HG02938 (cell line): ENCODE data around the gene USP24.
A peak's percentile ranks its signal among the peaks of the same experiment; 100 is the strongest.

Source experiments
- ATAC-seq: cut with Tn5 transposase; IDR thresholded peaks from one replicate; pipeline ENCODE4 v1.9.1; 2021; ENCODE audit warnings: mild to moderate bottlenecking, moderate library complexity; ENCODE audit not compliant: unreplicated experiment

USP24 gene

DNA sequence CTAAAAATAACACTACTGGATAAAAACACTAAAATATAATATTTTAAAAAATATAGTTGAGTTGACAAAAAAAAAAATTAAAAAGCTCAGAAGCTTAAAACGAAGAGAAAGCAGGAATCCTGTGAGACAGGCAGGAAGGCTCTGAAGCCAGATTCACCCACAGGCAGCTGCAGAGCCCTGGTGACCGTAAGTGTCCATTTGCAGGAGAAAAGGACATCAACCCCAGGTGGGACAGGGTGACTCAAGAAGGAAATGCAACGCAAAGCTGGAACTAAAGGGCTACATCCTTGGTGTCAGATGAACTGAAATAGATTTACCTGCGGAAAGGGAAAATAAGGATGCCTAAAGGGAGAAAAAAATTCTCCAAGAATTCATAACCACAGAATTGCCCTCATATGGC lies 46.8 kb downstream of the USP24 start:
- ATAC-seq = no peak

DNA sequence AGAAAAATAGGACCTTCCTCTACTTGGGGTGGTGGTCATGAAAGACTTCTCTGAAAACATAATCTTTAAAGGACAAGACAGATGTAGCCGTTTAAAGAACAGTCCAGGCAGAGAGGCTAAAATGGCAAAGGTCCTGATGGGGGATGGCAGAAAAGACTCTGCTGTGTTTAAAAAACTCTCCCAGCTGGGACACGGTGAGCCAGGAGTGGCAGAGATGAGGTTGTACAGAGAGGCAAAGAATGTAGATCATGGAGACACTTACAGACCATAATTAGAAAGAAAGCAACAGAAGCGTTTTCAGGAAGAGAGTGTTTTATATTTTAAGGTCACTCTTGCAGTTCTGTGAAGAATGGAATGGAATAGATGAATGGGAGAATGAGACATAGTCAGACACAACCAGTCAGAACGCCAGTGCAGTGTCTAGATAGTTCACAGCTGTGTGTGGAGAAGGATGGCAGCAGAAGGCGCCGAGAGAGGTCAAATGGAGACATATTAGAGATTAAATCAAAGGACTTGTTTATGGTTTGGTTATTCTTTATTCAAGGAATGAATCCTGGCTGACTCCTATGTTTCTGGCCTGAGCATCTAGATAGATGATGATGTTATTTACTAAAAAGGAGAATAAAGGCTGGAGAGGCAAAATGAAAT lies 47.8 kb downstream of the USP24 start:
- ATAC-seq = no peak

GRCh38 chr1:55164906-55165305 lies 50.3 kb downstream of the USP24 start:
- ATAC-seq = no peak

DNA sequence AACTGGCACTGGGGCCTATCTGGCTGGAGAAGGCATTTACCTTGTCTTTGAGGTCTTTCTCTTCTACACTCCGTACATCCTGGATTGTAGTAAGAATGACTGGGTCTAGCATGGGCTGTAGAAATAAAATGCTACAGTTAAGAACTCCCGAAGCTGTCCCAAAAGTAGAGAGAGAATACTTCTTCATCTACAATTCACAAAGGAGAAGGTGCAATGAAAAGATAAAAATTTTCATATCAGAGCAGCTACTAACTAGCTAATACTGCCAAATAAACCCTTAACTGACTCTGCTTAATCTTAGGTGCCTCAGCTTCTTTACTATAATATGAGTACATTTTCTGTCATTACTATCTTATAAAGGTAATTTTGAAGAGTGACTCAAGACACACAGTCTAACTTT lies 55.6 kb downstream of the USP24 start:
- no peak for ATAC-seq

DNA sequence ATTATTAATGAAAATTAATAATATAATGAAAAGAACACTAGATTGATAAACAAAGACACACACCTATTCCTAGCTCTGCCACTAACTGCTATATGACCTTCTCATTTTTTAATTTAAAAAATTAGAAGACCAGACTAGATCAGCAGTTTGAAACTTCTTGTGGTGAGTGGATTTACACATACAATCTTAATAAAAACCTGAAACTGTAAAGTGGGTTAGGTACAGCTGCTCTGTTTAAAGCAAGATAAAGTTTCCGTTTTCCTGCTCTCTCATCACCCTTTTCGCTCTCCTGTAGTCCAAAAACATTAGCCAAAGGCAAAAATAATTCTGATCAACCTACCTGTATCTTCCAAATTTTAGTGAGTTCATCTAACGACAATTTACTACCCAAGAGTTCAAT lies 58.6 kb downstream of the USP24 start:
- ATAC-seq = no peak

DNA sequence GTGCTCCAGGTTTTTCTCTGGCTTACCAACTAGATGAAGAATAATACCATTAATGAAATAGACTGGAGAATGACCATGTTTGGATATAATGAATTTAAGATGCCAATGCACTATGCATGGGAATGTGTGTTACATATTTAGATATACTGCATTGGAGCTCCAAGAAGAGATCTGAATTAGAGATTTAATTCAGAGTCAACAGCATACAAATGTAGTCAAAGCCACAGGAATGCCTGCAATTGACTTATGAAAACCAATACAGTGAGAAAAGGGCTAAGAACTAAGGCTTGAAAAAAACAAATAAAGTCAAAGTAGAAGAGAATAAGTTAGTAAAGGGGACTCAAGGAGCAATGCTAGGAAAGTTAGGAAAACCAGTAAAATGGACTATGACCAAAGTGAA lies 59.1 kb downstream of the USP24 start:
- ATAC-seq = no peak

GRCh38 chr1:55155522-55155921 lies 59.6 kb downstream of the USP24 start:
- ATAC-seq = no peak

- ATAC-seq = no peak
Observed at GRCh38 chr1:55154616-55155015, 60.5 kb downstream of the USP24 start.

- ATAC-seq = no peak
Observed at GRCh38 chr1:55153031-55153430, 62.1 kb downstream of the USP24 start.

DNA sequence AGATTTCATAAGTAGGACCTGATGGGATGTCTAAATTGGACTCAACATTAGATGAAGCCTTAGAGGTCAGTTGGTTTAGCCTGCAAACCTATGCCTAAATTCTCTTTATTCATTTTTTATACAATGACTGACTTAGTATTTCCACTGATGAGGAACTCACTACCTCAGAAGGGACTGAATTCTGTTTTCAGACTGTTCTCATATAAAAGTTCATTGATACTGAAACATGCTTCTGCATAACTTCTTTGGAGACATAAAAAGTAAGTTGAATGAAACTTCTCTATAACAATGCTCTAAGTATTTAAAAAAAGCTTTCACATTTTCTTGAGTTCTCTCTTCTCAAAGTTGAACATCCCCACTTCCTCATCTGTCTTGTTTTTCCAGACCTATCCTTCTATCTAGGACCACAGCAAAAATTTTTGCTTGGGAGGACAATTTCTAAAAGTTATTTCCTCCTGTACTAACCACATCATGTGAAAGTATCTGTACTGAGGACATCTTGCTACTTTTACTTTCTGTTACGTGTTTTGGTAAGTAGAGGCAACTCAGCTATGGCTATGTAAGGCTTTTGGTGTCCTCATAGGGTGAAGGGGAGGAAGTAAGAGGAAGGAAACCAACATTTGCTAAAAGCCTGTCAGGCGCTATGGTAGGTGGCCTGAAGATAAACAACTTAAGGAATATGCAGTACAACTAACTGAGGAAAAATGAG lies 64.1 kb downstream of the USP24 start:
- ATAC-seq = peak; percentile 85

DNA sequence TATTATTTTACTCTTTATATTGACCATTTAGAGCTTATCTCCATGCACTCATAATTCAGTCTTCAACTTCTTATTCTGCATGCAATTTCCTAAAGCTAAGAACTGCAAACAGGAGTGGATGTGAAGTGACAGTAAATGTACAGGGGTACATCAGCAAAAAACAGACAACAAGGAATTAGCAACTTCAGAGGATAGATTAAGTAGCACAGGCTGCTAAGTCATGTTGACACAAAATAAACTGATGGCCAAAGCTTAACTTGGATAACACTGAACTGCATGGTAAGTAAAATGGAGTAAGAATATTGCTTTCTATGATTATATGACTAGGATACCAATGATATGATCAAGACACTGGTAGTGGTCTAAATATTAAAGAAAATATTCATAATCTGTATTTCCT lies 66.5 kb downstream of the USP24 start:
- no peak for ATAC-seq

- ATAC-seq = no peak
Observed at GRCh38 chr1:55147524-55147923, 67.6 kb downstream of the USP24 start.

DNA sequence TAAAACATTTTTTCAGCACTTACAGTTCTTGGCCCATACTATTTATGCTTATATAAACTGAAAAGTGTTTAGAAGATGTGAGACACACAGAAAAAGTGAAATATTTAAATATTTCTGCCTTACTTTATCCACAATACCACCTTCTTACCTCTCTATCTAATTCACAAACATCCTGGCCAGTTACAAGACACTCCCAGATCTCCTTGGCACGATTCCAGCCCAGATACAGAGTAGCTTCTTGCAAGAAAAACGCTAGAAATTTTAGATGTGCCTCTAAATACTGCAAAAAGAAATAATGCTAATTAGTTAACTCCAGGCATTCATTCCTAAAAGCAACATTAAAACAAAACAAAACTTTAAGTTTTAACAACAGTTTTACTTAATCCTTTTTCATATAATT lies 68.4 kb downstream of the USP24 start:
- no peak for ATAC-seq

GRCh38 chr1:55144886-55145285 lies 70.3 kb downstream of the USP24 start:
- ATAC-seq = no peak

DNA sequence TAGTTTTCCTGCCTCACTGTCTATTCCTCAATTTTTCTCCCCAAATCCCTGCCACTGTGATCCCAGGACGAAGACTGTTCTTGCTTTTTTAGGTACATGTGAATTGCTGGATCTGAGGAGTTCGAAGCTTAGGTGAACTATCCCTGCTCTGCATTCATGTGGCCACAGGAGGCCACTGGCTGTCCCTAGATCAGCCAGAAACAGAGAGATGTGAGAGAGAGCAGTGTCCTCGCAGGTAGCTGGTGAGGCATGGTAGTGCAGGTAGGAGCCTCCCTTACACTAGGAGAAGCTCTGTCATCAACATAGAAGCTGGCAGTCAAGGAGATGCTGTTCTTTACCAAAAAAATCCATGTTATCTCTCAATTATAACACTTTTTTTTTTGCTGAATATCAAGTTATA lies 71.5 kb downstream of the USP24 start:
- ATAC-seq = peak; percentile 63

DNA sequence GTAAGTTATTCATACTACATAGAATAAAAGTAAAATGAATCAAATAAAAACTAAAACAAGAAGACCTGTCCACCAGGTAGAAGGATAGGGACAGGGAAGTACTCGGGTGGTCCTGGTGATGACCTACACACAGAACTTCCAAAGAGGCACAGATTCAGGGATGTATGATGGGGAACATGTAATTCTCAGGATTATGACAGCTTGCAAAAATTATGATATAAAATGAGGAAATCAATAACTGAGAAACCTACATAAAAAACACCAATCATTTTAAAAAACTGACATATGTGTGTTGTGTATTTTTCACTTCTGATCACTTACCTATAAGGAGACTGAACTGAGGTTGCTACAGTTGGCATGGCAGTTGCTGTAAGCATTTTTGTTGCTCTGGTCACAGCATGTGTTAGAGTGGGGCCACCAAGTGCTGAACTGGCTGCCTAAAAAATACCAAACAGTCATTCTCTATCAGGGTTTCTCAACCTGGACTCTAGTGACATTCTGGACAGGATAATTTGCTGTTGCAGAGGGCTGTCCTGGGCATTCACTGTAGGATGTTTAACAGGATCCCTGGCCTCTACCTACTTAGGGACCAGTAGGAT lies 73.8 kb downstream of the USP24 start:
- ATAC-seq = no peak

GRCh38 chr1:55140546-55140983 lies 74.6 kb downstream of the USP24 start:
- ATAC-seq = peak; percentile 70

DNA sequence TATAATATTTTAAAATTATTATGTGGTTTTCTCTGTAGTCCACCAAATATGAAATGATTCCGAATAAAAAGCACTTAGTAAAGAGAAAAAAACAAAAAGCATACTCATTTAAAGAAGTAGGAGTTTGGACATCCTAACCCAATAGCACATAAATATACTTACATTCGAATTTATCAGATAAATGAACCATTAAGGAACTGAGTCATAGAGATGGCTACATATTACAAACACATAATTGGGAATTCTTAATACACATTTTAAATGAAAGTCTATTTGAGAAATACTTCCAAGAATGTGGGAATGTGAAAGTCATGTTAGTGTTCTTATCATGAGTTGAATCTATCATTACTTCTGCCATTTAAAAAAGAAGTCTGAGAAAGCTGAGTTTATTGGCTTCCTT lies 75.0 kb downstream of the USP24 start:
- ATAC-seq = no peak

GRCh38 chr1:55138823-55139222 lies 76.3 kb downstream of the USP24 start:
- no peak for ATAC-seq

DNA sequence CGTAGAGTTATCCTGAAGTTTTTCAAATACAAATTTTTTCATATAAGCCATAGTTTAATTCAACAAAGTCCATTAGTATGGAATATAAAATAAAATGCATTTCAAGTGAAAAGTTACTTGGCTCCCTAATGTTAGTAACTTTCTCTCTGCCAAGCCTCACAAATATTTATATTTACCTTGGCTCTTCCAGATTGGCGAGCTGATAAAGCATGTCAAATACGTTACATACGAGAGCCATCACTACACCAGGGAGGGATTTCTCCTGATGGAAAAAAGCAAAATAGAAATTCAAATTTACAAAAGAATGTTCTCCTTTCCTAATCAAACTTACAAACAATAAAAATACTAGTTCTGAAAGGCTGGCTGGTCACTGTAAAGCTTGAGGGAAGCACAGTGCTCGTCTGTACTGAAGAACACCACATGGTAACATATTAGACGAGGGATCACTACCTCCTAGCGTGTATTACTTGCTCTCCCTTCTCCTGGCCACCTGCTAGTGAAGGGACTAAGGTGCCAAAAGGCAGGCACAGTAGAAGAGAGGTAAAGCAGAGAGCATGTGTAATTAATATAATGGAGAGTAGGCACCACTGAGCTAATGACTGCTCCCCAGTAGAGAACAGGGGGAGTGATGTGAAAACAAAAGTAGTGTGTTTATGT lies 80.9 kb downstream of the USP24 start:
- no peak for ATAC-seq

DNA sequence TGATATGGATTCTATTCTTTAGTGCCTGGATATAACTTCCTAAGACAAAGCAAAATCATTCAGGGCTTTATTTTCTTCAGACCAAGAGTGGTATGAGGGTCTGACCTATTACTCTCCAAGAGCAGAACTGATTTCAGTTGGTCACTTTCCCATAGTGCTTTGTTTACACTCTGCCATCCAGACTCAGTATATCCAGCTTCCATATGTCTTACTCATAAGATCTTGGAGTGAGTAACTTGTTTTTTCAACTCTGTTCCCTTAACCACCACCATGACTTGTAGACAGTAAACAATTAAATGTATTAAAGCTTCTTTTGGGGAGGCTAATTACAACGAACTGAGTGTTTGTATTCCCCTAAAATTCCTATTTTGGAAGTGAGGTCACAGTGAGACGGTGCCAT lies 83.4 kb downstream of the USP24 start:
- no peak for ATAC-seq

DNA sequence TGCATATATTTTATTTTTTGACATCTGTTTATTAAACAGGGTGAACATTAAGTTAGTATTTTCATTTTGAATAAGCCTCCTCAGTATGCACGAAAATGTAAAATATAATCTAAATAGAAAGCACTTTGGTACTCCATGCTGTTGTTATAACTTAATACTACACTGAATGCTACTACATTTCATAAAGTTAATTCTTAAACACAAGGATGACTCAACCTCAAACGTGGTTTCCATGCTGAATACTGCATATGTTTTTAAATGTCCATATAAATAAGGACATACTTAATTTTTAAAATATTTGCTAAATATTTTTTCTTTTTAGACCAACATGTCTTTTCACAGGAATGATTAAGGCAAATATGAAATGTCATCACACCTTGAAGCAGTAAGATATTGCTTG lies 83.9 kb downstream of the USP24 start:
- ATAC-seq = no peak
